K562 (cell line): Measurements from ENCODE around the gene KCP. TPM values are rescaled to one million over a fixed set of nuclear protein-coding genes. Genes with fewer than 3 reads are reported as not detected.

Source experiments
- CREB3 ChIP-seq: fragments of 450-650 bp; conservative IDR thresholded peaks from 2 replicates; pipeline ENCODE4 v1.6.1; 2016; ENCODE audit warnings: missing genetic modification characterization, low read depth, mild to moderate bottlenecking, missing compliant biosample characterization, moderate library complexity
- CSDE1 ChIP-seq, 2 experiments: fragments of 450-650 bp; IDR thresholded peaks; 2 replicates each; pipeline ENCODE4 v1.6.1; 2016; ENCODE audit warnings: mild to moderate bottlenecking in 1 of 2
- FOXK1 ChIP-seq: sonication (generic); formaldehyde crosslinking; IDR thresholded peaks from 2 replicates; pipeline ENCODE4 v1.8.0; 2022; ENCODE audit warnings: missing genetic modification reagents, mild to moderate bottlenecking, borderline replicate concordance
- HNRNPH1 ChIP-seq: fragments of 200-400 bp; formaldehyde crosslinking; optimal IDR thresholded peaks from 2 replicates; pipeline ENCODE3; 2017; ENCODE audit warnings: low read depth, mild to moderate bottlenecking, low read length, moderate library complexity
- HNRNPLL ChIP-seq: fragments of 200-400 bp; formaldehyde crosslinking; IDR thresholded peaks from 2 replicates; pipeline ENCODE4 v1.6.1; 2017; ENCODE audit warnings: low read length, low read depth, mild to moderate bottlenecking; ENCODE audit not compliant: poor library complexity, severe bottlenecking
- MBD1 ChIP-seq: fragments of 250-450 bp; sonication (Bioruptor Pico); IDR thresholded peaks from 2 replicates; pipeline ENCODE4 v1.8.0; 2022; ENCODE audit warnings: inconsistent platforms
- MEF2A ChIP-seq: IDR thresholded peaks from 2 replicates; pipeline ENCODE4 v1.6.1; 2011; ENCODE audit warnings: low read depth, mild to moderate bottlenecking, low read length, moderate library complexity; ENCODE audit not compliant: control insufficient read depth
- NFE2L1 ChIP-seq: fragments of 450-650 bp; IDR thresholded peaks from 2 replicates; pipeline ENCODE4 v1.6.1; 2016; ENCODE audit warnings: missing genetic modification characterization, low read depth, mild to moderate bottlenecking, missing compliant biosample characterization, moderate library complexity, borderline replicate concordance
- NFYB ChIP-seq: IDR thresholded peaks from 2 replicates; pipeline ENCODE4 v1.6.1; 2011; ENCODE audit warnings: mild to moderate bottlenecking, moderate library complexity; ENCODE audit not compliant: insufficient read length; ENCODE audit errors: extremely low read depth
- PHF8 ChIP-seq: fragments of 200-600 bp; sonication (generic); IDR thresholded peaks from 2 replicates; pipeline ENCODE4 v1.6.1; 2012; ENCODE audit warnings: mixed run types, mild to moderate bottlenecking, inconsistent platforms, low read length, moderate library complexity, borderline replicate concordance
- SMARCA4 ChIP-seq: fragments of 450-650 bp; IDR thresholded peaks from 2 replicates; pipeline ENCODE4 v1.6.1; 2016
- SMARCC2 ChIP-seq: fragments of 450-650 bp; IDR thresholded peaks from 2 replicates; pipeline ENCODE4 v1.6.1; 2017; ENCODE audit warnings: antibody characterized with exemption, moderate library complexity, mild to moderate bottlenecking, low read depth
- TAF9B ChIP-seq: fragments of 450-650 bp; IDR thresholded peaks from 2 replicates; pipeline ENCODE4 v1.6.1; 2018; ENCODE audit warnings: mild to moderate bottlenecking; ENCODE audit not compliant: partially characterized antibody
- ZBTB5 ChIP-seq: fragments of 450-650 bp; IDR thresholded peaks from 2 replicates; pipeline ENCODE4 v1.6.1; 2017; ENCODE audit warnings: antibody characterized with exemption
- ZNF445 ChIP-seq: fragments of 250-450 bp; sonication (Bioruptor Pico); IDR thresholded peaks from 2 replicates; pipeline ENCODE4 v1.4.0; 2020; ENCODE audit warnings: low read depth, mild to moderate bottlenecking, moderate library complexity
- ZNF584 ChIP-seq: fragments of 200-800 bp; sonication (Bioruptor generic); IDR thresholded peaks from 2 replicates; pipeline ENCODE4 v1.6.1; 2016; ENCODE audit warnings: low read depth, mild to moderate bottlenecking, missing genetic modification characterization, missing compliant biosample characterization
- polyA plus RNA-seq, 8 experiments: library from polyadenylated mRNA; depleted of rRNA in 4 of 8; stranded (reverse) in 5 of 8; unstranded in 3 of 8; fragments of >200 nt; fragmentation: Nextera tagmentation in 2 of 8; fragmentation: Illumina TruSeq in 1 of 8; extraction: Ambion mirVana in 2 of 8; extraction: Trizol in 1 of 8; gene quantifications; 2 replicates each; pipeline versions ENCODE4 v1.2.1 to v1.2.3, GENCODE V29; 2011 to 2014; ENCODE audit warnings: inconsistent platforms in 1 of 8, missing spikeins in 1 of 8
- total RNA-seq, 7 experiments: library from RNA; depleted of rRNA in 6 of 7; stranded (reverse); fragments of >200 nt in 6 of 7; fragmentation: Illumina TruSeq in 2 of 7; extraction: Trizol in 2 of 7; gene quantifications; 2 replicates each; pipeline versions ENCODE4 v1.2.1 to v1.2.3, GENCODE V29; 2011 to 2021; ENCODE audit warnings: low replicate concordance in 1 of 7
- TF ChIP-seq, protein P1 (sequence below): sonication (generic); formaldehyde crosslinking; IDR thresholded peaks from 2 replicates; pipeline ENCODE4 v1.8.0; 2023; ENCODE audit warnings: missing genetic modification reagents, mild to moderate bottlenecking, borderline replicate concordance

KCP gene
- total and polyA plus RNA-seq, 9 of the 15 experiments (the other 6 are each of a cell fraction or from before 2014, with no cell fraction given) = 0.06 to 0.17 (median 0.12) TPM; not detected in 3

GRCh38 chr7:128888039-128888755, 22.3 kb downstream of the KCP start (continued):
- TF ChIP-seq, protein P1, sequence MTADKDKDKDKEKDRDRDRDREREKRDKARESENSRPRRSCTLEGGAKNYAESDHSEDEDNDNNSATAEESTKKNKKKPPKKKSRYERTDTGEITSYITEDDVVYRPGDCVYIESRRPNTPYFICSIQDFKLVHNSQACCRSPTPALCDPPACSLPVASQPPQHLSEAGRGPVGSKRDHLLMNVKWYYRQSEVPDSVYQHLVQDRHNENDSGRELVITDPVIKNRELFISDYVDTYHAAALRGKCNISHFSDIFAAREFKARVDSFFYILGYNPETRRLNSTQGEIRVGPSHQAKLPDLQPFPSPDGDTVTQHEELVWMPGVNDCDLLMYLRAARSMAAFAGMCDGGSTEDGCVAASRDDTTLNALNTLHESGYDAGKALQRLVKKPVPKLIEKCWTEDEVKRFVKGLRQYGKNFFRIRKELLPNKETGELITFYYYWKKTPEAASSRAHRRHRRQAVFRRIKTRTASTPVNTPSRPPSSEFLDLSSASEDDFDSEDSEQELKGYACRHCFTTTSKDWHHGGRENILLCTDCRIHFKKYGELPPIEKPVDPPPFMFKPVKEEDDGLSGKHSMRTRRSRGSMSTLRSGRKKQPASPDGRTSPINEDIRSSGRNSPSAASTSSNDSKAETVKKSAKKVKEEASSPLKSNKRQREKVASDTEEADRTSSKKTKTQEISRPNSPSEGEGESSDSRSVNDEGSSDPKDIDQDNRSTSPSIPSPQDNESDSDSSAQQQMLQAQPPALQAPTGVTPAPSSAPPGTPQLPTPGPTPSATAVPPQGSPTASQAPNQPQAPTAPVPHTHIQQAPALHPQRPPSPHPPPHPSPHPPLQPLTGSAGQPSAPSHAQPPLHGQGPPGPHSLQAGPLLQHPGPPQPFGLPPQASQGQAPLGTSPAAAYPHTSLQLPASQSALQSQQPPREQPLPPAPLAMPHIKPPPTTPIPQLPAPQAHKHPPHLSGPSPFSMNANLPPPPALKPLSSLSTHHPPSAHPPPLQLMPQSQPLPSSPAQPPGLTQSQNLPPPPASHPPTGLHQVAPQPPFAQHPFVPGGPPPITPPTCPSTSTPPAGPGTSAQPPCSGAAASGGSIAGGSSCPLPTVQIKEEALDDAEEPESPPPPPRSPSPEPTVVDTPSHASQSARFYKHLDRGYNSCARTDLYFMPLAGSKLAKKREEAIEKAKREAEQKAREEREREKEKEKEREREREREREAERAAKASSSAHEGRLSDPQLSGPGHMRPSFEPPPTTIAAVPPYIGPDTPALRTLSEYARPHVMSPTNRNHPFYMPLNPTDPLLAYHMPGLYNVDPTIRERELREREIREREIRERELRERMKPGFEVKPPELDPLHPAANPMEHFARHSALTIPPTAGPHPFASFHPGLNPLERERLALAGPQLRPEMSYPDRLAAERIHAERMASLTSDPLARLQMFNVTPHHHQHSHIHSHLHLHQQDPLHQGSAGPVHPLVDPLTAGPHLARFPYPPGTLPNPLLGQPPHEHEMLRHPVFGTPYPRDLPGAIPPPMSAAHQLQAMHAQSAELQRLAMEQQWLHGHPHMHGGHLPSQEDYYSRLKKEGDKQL = no peak
- TF ChIP-seq SMARCA4 (peak; percentile 12; the same call in 1 of the 2 replicates), NFYB (no peak), SMARCC2 (no peak), MEF2A (no peak), CREB3 (tag) (no peak), NFE2L1 (tag) (no peak), CSDE1 (IDR thresholded peaks at IDR 0.05) (no peak), PHF8 (no peak), FOXK1 (CRISPR knock-in tag) (no peak), ZBTB5 (0 out of 2 replicates have a peak, but pooled peaks have one; percentile 11), MBD1 (CRISPR knock-in tag) (no peak), HNRNPLL (no peak), ZNF445 (CRISPR knock-in tag) (no peak), TAF9B (no peak), HNRNPH1 (no peak), ZNF584 (CRISPR knock-in tag) (no peak)
